Measurements from ENCODE around the gene PPP2CA. TPM values are rescaled to one million over a fixed set of nuclear protein-coding genes. Genes with fewer than 3 reads are reported as not detected.
A peak's percentile ranks its signal among the peaks of the same experiment; 100 is the strongest.

The PPP2CA gene
- total RNA-seq, 1 donor from 2014 or later, result 214 TPM

GRCh38 chr5:134207696-134208095 is 18.2 kb downstream of the PPP2CA start:
- intact Hi-C loops (cut with DNase I), result no loop called here
- DNase-seq (ENCODE audit: low spot score), result no peak

GRCh38 chr5:134206627-134207160 is 19.2 kb downstream of the PPP2CA start:
- DNase-seq (ENCODE audit: low spot score), result no peak
- intact Hi-C loops (cut with DNase I), result no loop called here

- intact Hi-C loops (cut with DNase I), result no loop called here
- DNase-seq (ENCODE audit: low spot score), result no peak
These were observed 21.3 kb downstream of the PPP2CA start for GRCh38 chr5:134204575-134204974.

- intact Hi-C loops (cut with DNase I), result no loop called here
- no peak for DNase-seq (ENCODE audit: low spot score)
These were observed 22.2 kb downstream of the PPP2CA start for GRCh38 chr5:134203630-134204029.

GRCh38 chr5:134195666-134196065 is 30.2 kb downstream of the PPP2CA start:
- DNase-seq (ENCODE audit: low spot score), result no peak
- intact Hi-C loops (cut with DNase I), result no loop called here

GRCh38 chr5:134189031-134189430 is 36.8 kb downstream of the PPP2CA start:
- DNase-seq (ENCODE audit: low spot score), result no peak
- intact Hi-C loops (cut with DNase I), result no loop called here

- intact Hi-C loops (cut with DNase I), result no loop called here
These were observed 37.8 kb downstream of the PPP2CA start for GRCh38 chr5:134188092-134188491.

GRCh38 chr5:134184155-134185135 is 41.4 kb downstream of the PPP2CA start:
- intact Hi-C loops (cut with DNase I), result loop anchor here (1.0 kb wide), 1 partner anchor 105 kb away; no protein-coding TSS in a partner anchor
- DNase-seq (ENCODE audit: low spot score), result peak; percentile 90

More at GRCh38 chr5:134188092-134188491, 37.8 kb downstream of the PPP2CA start:
- no peak for DNase-seq (ENCODE audit: low spot score)

GRCh38 chr5:134183481-134183880 is 42.4 kb downstream of the PPP2CA start:
- intact Hi-C loops (cut with DNase I), result no loop called here
- no peak for DNase-seq (ENCODE audit: low spot score)

- no peak for DNase-seq (ENCODE audit: low spot score)
- intact Hi-C loops (cut with DNase I), result loop anchor here (5.0 to 10.0 kb wide), 2 partner anchors 189 to 407 kb away; partner anchors contain the start of gene CDKL3
These were observed 47.8 kb downstream of the PPP2CA start for GRCh38 chr5:134178096-134178419.

- intact Hi-C loops (cut with DNase I), result loop anchor here (2.0 to 10.0 kb wide), 3 partner anchors 49 to 407 kb away; partner anchors contain the start of genes CDKL3 and PPP2CA
- no peak for DNase-seq (ENCODE audit: low spot score)
These were observed 48.3 kb downstream of the PPP2CA start for GRCh38 chr5:134177369-134178095.

- DNase-seq (ENCODE audit: low spot score), result peak; percentile 93
- intact Hi-C loops (cut with DNase I), result loop anchor here (2.0 to 10.0 kb wide), 3 partner anchors 50 to 408 kb away; partner anchors contain the start of genes CDKL3 and PPP2CA
These were observed 49.1 kb downstream of the PPP2CA start, which contains the start of gene SKP1 for GRCh38 chr5:134176511-134177368. SKP1 (minus strand) TSS chr5:134176950; CDS start chr5:134174022, 2,928 bp downstream.

- DNase-seq (ENCODE audit: low spot score), result no peak
- intact Hi-C loops (cut with DNase I), result loop anchor here (2.0 to 10.0 kb wide), 3 partner anchors 51 to 409 kb away; partner anchors contain the start of genes CDKL3 and PPP2CA
These were observed 49.9 kb downstream of the PPP2CA start for GRCh38 chr5:134175921-134176510.

- no peak for DNase-seq (ENCODE audit: low spot score)
- intact Hi-C loops (cut with DNase I), result loop anchor here (5.0 to 10.0 kb wide), 2 partner anchors 192 to 410 kb away; partner anchors contain the start of gene CDKL3
These were observed 50.7 kb downstream of the PPP2CA start for GRCh38 chr5:134174841-134175839.

- intact Hi-C loops (cut with DNase I), result loop anchor here (10.0 kb wide), 1 partner anchor 413 kb away; no protein-coding TSS in a partner anchor
- DNase-seq (ENCODE audit: low spot score), result no peak
These were observed 53.9 kb downstream of the PPP2CA start for GRCh38 chr5:134171972-134172371.

- intact Hi-C loops (cut with DNase I), result no loop called here
- no peak for DNase-seq (ENCODE audit: low spot score)
These were observed 63.3 kb downstream of the PPP2CA start for GRCh38 chr5:134162592-134162991.
